GM23248 (cell line): Measurements from ENCODE around the gene TGFB1.

Source experiments
- EZH2 ChIP-seq: fragments of 200-600 bp; sonication (generic); IDR thresholded peaks from 2 replicates; pipeline ENCODE4 v1.6.1; 2018; ENCODE audit warnings: antibody characterized with exemption, mild to moderate bottlenecking; ENCODE audit not compliant: insufficient read depth, poor library complexity, severe bottlenecking
- EZH2phosphoT487 ChIP-seq: fragments of 200-600 bp; sonication (generic); IDR thresholded peaks from 2 replicates; pipeline ENCODE4 v1.6.1; 2018; ENCODE audit warnings: antibody characterized with exemption, moderate library complexity, mild to moderate bottlenecking, low read depth; ENCODE audit not compliant: insufficient read depth

- no peak for TF ChIP-seq EZH2phosphoT487
- TF ChIP-seq EZH2, result no peak
Measured at GRCh38 chr19:41352609-41353465, 885 bp downstream of the TGFB1 start.
